ENCODE results near the gene CCR9. TPM values are rescaled to one million over a fixed set of nuclear protein-coding genes. Genes with fewer than 3 reads are reported as not detected.

The CCR9 gene
- total and polyA plus RNA-seq, 3 donors from 2014 or later = 0.19 to 0.25 TPM; not detected in 1

- H3K4me1 ChIP-seq = no peaks in the 10 kb centered on the region
- H3K27me3 ChIP-seq = no peaks in the 10 kb centered on the region
- no peak overlapping the region for H3K4me3 ChIP-seq
- no peaks in the 10 kb centered on the region for H3K9me3 ChIP-seq
- DNase-seq = peak; percentile 20
- H3K27ac ChIP-seq = no peak overlapping the region
- TF ChIP-seq POLR2A (IDR thresholded peaks at IDR 0.05) = no peak
- TF ChIP-seq, protein P1, sequence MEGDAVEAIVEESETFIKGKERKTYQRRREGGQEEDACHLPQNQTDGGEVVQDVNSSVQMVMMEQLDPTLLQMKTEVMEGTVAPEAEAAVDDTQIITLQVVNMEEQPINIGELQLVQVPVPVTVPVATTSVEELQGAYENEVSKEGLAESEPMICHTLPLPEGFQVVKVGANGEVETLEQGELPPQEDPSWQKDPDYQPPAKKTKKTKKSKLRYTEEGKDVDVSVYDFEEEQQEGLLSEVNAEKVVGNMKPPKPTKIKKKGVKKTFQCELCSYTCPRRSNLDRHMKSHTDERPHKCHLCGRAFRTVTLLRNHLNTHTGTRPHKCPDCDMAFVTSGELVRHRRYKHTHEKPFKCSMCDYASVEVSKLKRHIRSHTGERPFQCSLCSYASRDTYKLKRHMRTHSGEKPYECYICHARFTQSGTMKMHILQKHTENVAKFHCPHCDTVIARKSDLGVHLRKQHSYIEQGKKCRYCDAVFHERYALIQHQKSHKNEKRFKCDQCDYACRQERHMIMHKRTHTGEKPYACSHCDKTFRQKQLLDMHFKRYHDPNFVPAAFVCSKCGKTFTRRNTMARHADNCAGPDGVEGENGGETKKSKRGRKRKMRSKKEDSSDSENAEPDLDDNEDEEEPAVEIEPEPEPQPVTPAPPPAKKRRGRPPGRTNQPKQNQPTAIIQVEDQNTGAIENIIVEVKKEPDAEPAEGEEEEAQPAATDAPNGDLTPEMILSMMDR (IDR thresholded peaks at IDR 0.05) = peak in 1 of 3 experiments; percentile 24
- no peaks in the 10 kb centered on the region for H3K36me3 ChIP-seq (ENCODE audit: low read depth, missing control alignments)
- 70 to 78% methylated on average over 6 to 9 of the region's 9 CpGs for WGBS, 2 donors
- intact Hi-C loops (cut with DNase I; ENCODE audit: low total_unique reads) = loop anchor here (10.0 kb wide), 1 partner anchor 152 kb away; no protein-coding TSS in a partner anchor
Observed at GRCh38 chr3:45906681-45907407, 20.5 kb downstream of the CCR9 start.

- no peak for DNase-seq
- Histone ChIP-seq H3K9me3 (no peaks in the 10 kb centered on the region), H3K4me1 (no peaks in the 10 kb centered on the region), H3K27ac (no peak overlapping the region), H3K36me3 (ENCODE audit: low read depth, missing control alignments) (no peaks in the 10 kb centered on the region), H3K27me3 (no peaks in the 10 kb centered on the region), H3K4me3 (no peak overlapping the region)
- TF ChIP-seq POLR2A (IDR thresholded peaks at IDR 0.05) = no peak
- TF ChIP-seq, protein P1 (IDR thresholded peaks at IDR 0.05) = no peak
- intact Hi-C loops (cut with DNase I; ENCODE audit: low total_unique reads) = loop anchor here (10.0 kb wide), 1 partner anchor 153 kb away; no protein-coding TSS in a partner anchor
- WGBS, 2 donors = 81 to 90% methylated on average over 12 to 13 of the region's 13 CpGs
Observed at GRCh38 chr3:45907769-45908705, 21.7 kb downstream of the CCR9 start.

DNA sequence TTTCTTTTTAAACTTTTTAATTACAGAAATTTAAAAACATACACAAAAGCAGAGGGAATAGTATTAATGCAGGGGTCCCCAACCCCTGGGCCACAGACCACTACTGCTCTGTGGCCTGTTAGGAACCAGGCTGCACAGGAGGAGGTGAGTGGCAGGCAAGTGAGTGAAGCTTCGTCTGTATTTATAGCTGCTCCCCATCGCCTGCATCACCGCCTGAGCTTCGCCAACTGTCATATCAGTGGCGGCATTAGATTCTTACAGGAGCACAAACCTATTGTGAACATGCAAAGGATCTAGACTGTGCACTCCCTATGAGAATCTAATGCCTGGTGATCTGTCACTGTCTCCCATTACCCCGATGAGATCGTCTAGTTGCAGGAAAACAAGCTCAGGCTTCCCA, 22.4 kb downstream of the CCR9 start:
- no peak overlapping the region for H3K27ac ChIP-seq
- intact Hi-C loops (cut with DNase I; ENCODE audit: low total_unique reads) = loop anchor here (10.0 kb wide), 1 partner anchor 154 kb away; no protein-coding TSS in a partner anchor
- H3K36me3 ChIP-seq (ENCODE audit: low read depth, missing control alignments) = no peaks in the 10 kb centered on the region
- H3K9me3 ChIP-seq = no peaks in the 10 kb centered on the region
- WGBS, 2 donors = 93% methylated on average over 7 of the region's 7 CpGs
- no peak for DNase-seq
- H3K27me3 ChIP-seq = no peaks in the 10 kb centered on the region
- H3K4me3 ChIP-seq = no peak overlapping the region
- no peaks in the 10 kb centered on the region for H3K4me1 ChIP-seq
- TF ChIP-seq, protein P1 (IDR thresholded peaks at IDR 0.05) = no peak
- no peak for TF ChIP-seq POLR2A (IDR thresholded peaks at IDR 0.05)

DNA sequence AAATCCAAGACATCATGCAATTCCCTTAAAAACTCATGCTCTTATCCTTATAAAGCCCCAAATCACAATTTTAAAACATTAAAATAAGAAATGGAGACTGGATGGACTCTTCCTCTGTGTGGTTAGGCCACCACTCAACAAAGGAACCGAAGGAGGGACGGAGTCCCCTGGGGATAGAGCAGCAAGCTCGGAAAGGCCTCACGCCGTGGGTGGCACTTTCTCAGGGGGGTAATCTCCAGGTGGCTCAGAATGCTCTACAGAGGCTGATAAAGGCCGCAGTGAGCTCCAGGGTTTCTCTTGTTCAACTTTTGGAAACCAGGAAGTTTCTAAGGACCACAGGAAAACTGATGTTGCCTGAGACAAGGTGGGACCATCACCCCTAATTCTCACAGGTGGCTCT, 23.2 kb downstream of the CCR9 start:
- 87 to 91% methylated on average over 6 of the region's 6 CpGs for WGBS, 2 donors
- no peak for DNase-seq
- Histone ChIP-seq H3K4me1 (no peaks in the 10 kb centered on the region), H3K36me3 (ENCODE audit: low read depth, missing control alignments) (no peaks in the 10 kb centered on the region), H3K9me3 (no peaks in the 10 kb centered on the region), H3K4me3 (no peak overlapping the region), H3K27me3 (no peaks in the 10 kb centered on the region), H3K27ac (no peak overlapping the region)
- intact Hi-C loops (cut with DNase I; ENCODE audit: low total_unique reads) = loop anchor here (10.0 kb wide), 1 partner anchor 155 kb away; no protein-coding TSS in a partner anchor
- TF ChIP-seq, protein P1 (IDR thresholded peaks at IDR 0.05) = no peak
- TF ChIP-seq POLR2A (IDR thresholded peaks at IDR 0.05) = no peak

Measured in testis (tissue), 3 donors.